Measurements from ENCODE around the gene NFE2L1.

NFE2L1 gene

DNA sequence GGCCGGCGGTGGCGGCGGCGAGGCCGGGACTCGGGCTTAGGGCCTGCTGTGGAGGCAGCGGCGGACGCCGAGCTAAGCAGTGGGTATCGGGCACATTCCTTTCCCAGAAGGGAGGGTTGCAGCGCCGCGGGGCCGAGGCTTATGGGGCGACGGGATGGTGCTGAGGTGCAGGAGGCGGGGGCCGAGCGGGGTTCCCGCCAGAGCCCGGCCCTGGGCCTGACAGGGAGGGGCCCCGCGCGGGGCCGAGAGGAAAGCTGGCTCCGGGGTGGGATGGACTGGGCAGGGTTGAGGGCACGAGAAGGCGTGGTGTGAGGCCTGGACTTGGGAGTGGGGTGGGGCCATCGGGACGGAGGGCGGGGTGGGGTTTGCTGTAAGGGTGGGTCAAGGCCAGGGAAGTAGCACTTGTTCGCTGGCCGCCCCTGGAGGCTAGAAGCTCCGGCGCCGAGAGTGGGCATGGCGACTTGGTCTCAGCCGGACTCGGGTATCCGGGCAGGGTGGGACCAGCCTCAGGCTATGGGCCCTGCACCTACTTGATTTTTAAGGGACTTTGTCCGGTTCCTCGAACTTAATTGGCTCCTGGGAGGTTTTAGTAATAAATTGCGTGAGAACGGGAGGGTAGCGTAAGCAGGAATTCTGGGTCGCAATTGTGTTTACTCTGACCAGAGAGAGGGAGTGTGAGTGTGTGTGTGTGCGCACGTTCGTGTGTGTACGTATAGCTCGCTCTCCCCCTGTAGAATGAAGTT lies 396 bp downstream of the NFE2L1 start:
- Mint-ChIP-seq H3K4me1 (peaks cover 67% of the 10 kb centered on the region), H3K36me3 (ENCODE audit: low read depth) (peaks cover 23% of the 10 kb centered on the region), H3K4me3 (peak overlapping the region; percentile 90 to 97 (median 92)), H3K27me3 (ENCODE audit: low read depth) (no peaks in the 10 kb centered on the region), H3K27ac (peak overlapping the region; percentile 98 to 99 (median 99)), H3K9me3 (no peaks in the 10 kb centered on the region)
- TF ChIP-seq, protein P1, sequence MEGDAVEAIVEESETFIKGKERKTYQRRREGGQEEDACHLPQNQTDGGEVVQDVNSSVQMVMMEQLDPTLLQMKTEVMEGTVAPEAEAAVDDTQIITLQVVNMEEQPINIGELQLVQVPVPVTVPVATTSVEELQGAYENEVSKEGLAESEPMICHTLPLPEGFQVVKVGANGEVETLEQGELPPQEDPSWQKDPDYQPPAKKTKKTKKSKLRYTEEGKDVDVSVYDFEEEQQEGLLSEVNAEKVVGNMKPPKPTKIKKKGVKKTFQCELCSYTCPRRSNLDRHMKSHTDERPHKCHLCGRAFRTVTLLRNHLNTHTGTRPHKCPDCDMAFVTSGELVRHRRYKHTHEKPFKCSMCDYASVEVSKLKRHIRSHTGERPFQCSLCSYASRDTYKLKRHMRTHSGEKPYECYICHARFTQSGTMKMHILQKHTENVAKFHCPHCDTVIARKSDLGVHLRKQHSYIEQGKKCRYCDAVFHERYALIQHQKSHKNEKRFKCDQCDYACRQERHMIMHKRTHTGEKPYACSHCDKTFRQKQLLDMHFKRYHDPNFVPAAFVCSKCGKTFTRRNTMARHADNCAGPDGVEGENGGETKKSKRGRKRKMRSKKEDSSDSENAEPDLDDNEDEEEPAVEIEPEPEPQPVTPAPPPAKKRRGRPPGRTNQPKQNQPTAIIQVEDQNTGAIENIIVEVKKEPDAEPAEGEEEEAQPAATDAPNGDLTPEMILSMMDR (IDR thresholded peaks at IDR 0.05; ENCODE audit: unreplicated experiment in 3 of 3), result no peak

DNA sequence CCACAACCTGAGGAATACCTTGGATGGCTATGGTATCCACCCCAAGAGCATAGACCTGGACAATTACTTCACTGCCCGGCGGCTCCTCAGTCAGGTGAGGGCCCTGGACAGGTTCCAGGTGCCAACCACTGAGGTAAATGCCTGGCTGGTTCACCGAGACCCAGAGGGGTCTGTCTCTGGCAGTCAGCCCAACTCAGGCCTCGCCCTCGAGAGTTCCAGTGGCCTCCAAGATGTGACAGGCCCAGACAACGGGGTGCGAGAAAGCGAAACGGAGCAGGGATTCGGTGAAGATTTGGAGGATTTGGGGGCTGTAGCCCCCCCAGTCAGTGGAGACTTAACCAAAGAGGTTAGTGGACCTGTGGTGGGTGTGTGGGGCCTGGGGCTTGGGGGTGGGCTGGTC lies 3.1 kb downstream of the NFE2L1 start:
- Mint-ChIP-seq H3K27ac (peak overlapping the region; percentile 98 to 99 (median 99)), H3K27me3 (ENCODE audit: low read depth) (peaks cover 3% of the 10 kb centered on the region), H3K4me3 (peak overlapping the region; percentile 90 to 97 (median 92)), H3K36me3 (ENCODE audit: low read depth) (peaks cover 27% of the 10 kb centered on the region), H3K4me1 (peaks cover 81% of the 10 kb centered on the region), H3K9me3 (no peaks in the 10 kb centered on the region)
- TF ChIP-seq, protein P1 (IDR thresholded peaks at IDR 0.05; ENCODE audit: unreplicated experiment in 3 of 3), result no peak

DNA sequence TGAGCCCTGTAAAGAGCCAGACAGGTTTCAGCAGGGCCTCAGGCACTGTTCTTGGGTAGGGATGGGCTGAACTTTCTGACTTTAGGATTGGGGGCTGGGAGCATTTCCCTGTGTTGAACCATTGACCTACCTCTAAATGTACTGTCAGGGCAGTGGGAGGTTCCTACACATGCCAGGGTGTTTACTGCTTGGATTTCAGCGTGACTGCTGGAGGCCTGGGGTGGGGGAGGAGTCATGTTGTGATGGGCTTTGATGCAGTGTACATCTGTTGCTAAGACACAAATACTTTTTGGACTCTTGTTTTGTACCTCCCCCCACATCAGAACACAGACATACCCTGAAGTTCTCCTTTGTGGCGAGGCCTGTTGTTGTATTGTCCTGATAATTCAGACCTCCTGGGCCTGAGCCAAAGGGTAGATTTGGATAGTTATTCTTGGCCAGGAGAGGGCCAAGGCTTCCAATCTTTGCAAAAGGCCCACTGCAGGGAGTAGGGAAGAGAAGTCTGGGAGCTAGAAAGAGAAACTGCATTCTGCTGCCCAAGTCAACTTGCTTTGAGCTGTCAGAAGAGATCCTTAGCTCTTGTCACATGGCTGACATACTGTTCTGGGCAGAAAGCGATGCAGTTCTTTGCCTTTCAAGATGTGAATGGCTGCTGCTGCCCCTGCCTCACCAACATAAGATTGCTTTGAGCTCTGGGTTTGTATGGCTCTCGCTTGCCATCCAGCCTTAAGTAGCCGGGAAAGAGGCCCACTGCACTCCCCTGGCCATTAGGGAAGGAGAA lies 3.7 kb downstream of the NFE2L1 start:
- Mint-ChIP-seq H3K36me3 (ENCODE audit: low read depth) (peaks cover 33% of the 10 kb centered on the region), H3K4me3 (peak overlapping the region; percentile 90 to 97 (median 92)), H3K4me1 (peaks cover 80% of the 10 kb centered on the region), H3K9me3 (no peaks in the 10 kb centered on the region), H3K27ac (peak overlapping the region; percentile 98 to 99 (median 99)), H3K27me3 (ENCODE audit: low read depth) (peaks cover 3% of the 10 kb centered on the region)
- TF ChIP-seq, protein P1 (IDR thresholded peaks at IDR 0.05; ENCODE audit: unreplicated experiment in 3 of 3), result no peak

DNA sequence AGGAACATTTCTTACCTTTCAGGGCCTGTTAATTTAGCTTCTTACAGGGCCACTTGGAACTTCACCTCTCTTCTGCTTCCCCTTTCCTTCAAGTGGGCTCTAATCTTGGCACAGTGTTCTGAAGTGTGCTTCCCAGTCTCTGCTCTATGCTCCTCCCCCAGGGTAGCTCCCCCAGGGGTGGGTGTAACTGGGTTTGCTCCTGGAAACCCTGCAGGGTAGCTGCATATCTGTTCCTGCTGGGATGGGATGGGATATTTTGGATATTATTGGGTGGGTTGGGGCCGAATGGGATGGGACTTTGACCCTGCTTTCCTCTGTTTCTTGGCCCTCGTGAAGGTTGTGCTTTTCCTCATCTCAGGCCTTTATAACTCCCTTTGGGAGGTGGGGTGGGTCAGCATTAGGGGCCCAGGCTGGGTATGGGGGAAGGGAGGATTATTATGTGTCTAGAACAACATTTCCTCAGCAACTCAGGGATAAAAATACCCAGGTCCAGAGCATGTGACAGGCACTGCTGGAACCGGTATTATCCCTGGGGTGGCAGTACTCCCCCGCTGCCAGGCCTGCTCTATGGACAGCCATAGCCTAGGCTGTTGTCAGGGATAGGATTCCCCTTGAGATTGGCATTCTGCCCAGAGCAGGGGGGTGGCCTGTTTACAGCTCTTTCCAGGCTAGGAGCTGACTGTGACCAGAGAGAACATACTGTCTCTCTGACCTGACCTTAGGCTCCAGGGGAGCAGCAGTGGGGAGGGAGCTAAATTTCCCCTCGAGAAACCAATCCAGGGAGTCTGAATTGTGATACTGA lies 5.0 kb downstream of the NFE2L1 start:
- Mint-ChIP-seq H3K36me3 (ENCODE audit: low read depth) (peaks cover 46% of the 10 kb centered on the region), H3K27me3 (ENCODE audit: low read depth) (peaks cover 3% of the 10 kb centered on the region), H3K27ac (peak overlapping the region; percentile 98 to 99 (median 99)), H3K4me1 (peaks cover 75% of the 10 kb centered on the region), H3K9me3 (no peaks in the 10 kb centered on the region), H3K4me3 (peak overlapping the region; percentile 90 to 97 (median 92))
- TF ChIP-seq, protein P1 (IDR thresholded peaks at IDR 0.05; ENCODE audit: unreplicated experiment in 3 of 3), result no peak

DNA sequence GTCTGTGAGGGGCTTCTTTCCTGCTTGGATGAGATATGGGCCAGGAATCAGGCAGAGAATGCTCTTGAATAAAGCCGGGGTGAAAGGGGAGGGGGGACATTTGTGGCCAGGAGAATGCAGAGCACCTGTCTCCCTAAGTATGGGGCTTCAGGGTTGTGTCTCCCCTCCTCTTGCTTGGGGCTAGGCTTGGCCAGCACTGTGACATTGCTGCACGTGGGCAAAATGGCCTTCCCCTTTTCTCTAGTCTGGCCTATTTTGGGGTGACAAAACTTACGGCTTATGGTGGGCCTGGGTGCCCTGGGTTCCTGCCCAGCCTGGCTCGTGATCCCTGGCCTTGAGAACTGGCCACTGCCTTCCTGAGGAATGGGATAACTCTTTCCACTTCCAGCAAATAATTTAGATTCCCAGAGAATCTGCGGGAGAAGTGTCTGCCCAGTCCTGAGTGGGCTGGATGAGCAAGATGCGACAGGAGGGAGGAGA lies 5.6 kb downstream of the NFE2L1 start:
- peaks cover 73% of the 10 kb centered on the region for H3K4me1 Mint-ChIP-seq
- peaks cover 52% of the 10 kb centered on the region for H3K36me3 Mint-ChIP-seq (ENCODE audit: low read depth)
- peak overlapping the region; percentile 90 to 97 (median 92) for H3K4me3 Mint-ChIP-seq
- peaks cover 3% of the 10 kb centered on the region for H3K27me3 Mint-ChIP-seq (ENCODE audit: low read depth)
- no peaks in the 10 kb centered on the region for H3K9me3 Mint-ChIP-seq
- TF ChIP-seq, protein P1 (IDR thresholded peaks at IDR 0.05; ENCODE audit: unreplicated experiment in 3 of 3), result no peak
- H3K27ac Mint-ChIP-seq, result peak overlapping the region; percentile 98 to 99 (median 99)
